ENCODE measurements around the gene CATSPERD. TPM values are rescaled to one million over a fixed set of nuclear protein-coding genes. Genes with fewer than 3 reads are reported as not detected.

CATSPERD gene
- total RNA-seq, 1 donor from 2014 or later: not detected

GRCh38 chr19:5782945-5783919 is 62.8 kb downstream of the CATSPERD start:
- H3K27ac Mint-ChIP-seq: no peak overlapping the region
- no peak overlapping the region for H3K4me3 Mint-ChIP-seq
- DNase-seq (ENCODE audit: low spot score in 2 of 2, unreplicated experiment in 2 of 2): no peak
- peaks cover 21% of the 10 kb centered on the region for H3K36me3 Mint-ChIP-seq
- TF ChIP-seq CTCF (IDR thresholded peaks at IDR 0.05; ENCODE audit: unreplicated experiment): no peak
- no peaks in the 10 kb centered on the region for H3K27me3 Mint-ChIP-seq (ENCODE audit: low read depth)
- no peaks in the 10 kb centered on the region for H3K4me1 Mint-ChIP-seq
- H3K9me3 Mint-ChIP-seq: no peaks in the 10 kb centered on the region

- H3K27me3 Mint-ChIP-seq (ENCODE audit: low read depth): no peaks in the 10 kb centered on the region
- H3K36me3 Mint-ChIP-seq: peaks cover 24% of the 10 kb centered on the region
- no peak within 1 kb of the TSS for H3K27ac Mint-ChIP-seq
- DNase-seq (ENCODE audit: low spot score in 2 of 2, unreplicated experiment in 2 of 2): no peak
- H3K9me3 Mint-ChIP-seq: no peaks in the 10 kb centered on the region
- TF ChIP-seq CTCF (IDR thresholded peaks at IDR 0.05; ENCODE audit: unreplicated experiment): no peak
- peaks cover under 1% of the 10 kb centered on the region for H3K4me1 Mint-ChIP-seq
- no peak within 1 kb of the TSS for H3K4me3 Mint-ChIP-seq
Observed at GRCh38 chr19:5784581-5785147, 64.2 kb downstream of the CATSPERD start, which contains the start of gene PRR22. Gene PRR22 (minus strand): TSS chr19:5784746. CDS start chr19:5784660, 86 bp downstream.

- H3K27ac Mint-ChIP-seq: no peak overlapping the region
- no peaks in the 10 kb centered on the region for H3K27me3 Mint-ChIP-seq (ENCODE audit: low read depth)
- H3K9me3 Mint-ChIP-seq: no peaks in the 10 kb centered on the region
- no peak for TF ChIP-seq CTCF (IDR thresholded peaks at IDR 0.05; ENCODE audit: unreplicated experiment)
- no peak overlapping the region for H3K4me3 Mint-ChIP-seq
- peaks cover 28% of the 10 kb centered on the region for H3K36me3 Mint-ChIP-seq
- DNase-seq (ENCODE audit: low spot score in 2 of 2, unreplicated experiment in 2 of 2): no peak
- H3K4me1 Mint-ChIP-seq: peaks cover 6% of the 10 kb centered on the region
Observed at GRCh38 chr19:5785423-5785822, 65.0 kb downstream of the CATSPERD start.

GRCh38 chr19:5786593-5787408 is 66.4 kb downstream of the CATSPERD start:
- no peak for TF ChIP-seq CTCF (IDR thresholded peaks at IDR 0.05; ENCODE audit: unreplicated experiment)
- Mint-ChIP-seq H3K36me3 (peaks cover 33% of the 10 kb centered on the region), H3K27ac (no peak overlapping the region), H3K4me3 (no peak overlapping the region), H3K27me3 (ENCODE audit: low read depth) (no peaks in the 10 kb centered on the region), H3K4me1 (peaks cover 11% of the 10 kb centered on the region), H3K9me3 (peaks cover 4% of the 10 kb centered on the region)
- no peak for DNase-seq (ENCODE audit: low spot score in 2 of 2, unreplicated experiment in 2 of 2)

GRCh38 chr19:5787409-5788182 is 67.2 kb downstream of the CATSPERD start:
- Mint-ChIP-seq H3K4me3 (no peak overlapping the region), H3K4me1 (peaks cover 11% of the 10 kb centered on the region), H3K36me3 (peaks cover 33% of the 10 kb centered on the region), H3K9me3 (peaks cover 4% of the 10 kb centered on the region), H3K27ac (no peak overlapping the region), H3K27me3 (ENCODE audit: low read depth) (no peaks in the 10 kb centered on the region)
- DNase-seq (ENCODE audit: low spot score in 2 of 2, unreplicated experiment in 2 of 2): no peak
- TF ChIP-seq CTCF (IDR thresholded peaks at IDR 0.05; ENCODE audit: unreplicated experiment): no peak
